SH-SY5Y (cell line): ENCODE measurements around the gene ARID5A.

Experiments used
- GATA2 ChIP-seq: IDR thresholded peaks from 2 replicates; pipeline ENCODE4 v1.6.1; 2011; ENCODE audit warnings: mild to moderate bottlenecking, low read depth, low read length
- GATA3 ChIP-seq: IDR thresholded peaks from 2 replicates; pipeline ENCODE4 v1.6.1; 2011; ENCODE audit warnings: low read depth, mild to moderate bottlenecking, low read length, moderate library complexity

- no peak for TF ChIP-seq GATA2
- no peak for TF ChIP-seq GATA3
Measured at GRCh38 chr2:96558061-96558460, 21.5 kb downstream of the ARID5A start.
